ENCODE results near the gene CNTN5. TPM values are rescaled to one million over a fixed set of nuclear protein-coding genes. Genes with fewer than 3 reads are reported as not detected.

Gene CNTN5
- total RNA-seq, 1 experiment from 2014 or later: not detected

GRCh38 chr11:99634581-99634980 lies 613.8 kb downstream of the CNTN5 start:
- no peak overlapping the region for H3K27ac Mint-ChIP-seq (ENCODE audit: low read depth, unreplicated experiment)
- no peaks in the 10 kb centered on the region for H3K9me3 Mint-ChIP-seq (ENCODE audit: unreplicated experiment)
- DNase-seq (ENCODE audit: unreplicated experiment): no peak
- ChIA-PET POLR2A (no interaction called here), CTCF (interaction anchor here (0.7 kb wide), 1 partner anchor 714 kb away, joined by 3 read pairs; no protein-coding TSS in a partner anchor)
- peaks cover 38% of the 10 kb centered on the region for H3K27me3 Mint-ChIP-seq (ENCODE audit: insufficient read depth, unreplicated experiment)
- H3K36me3 Mint-ChIP-seq (ENCODE audit: insufficient read depth, unreplicated experiment): no peaks in the 10 kb centered on the region
- no peak overlapping the region for H3K4me3 Mint-ChIP-seq (ENCODE audit: unreplicated experiment)
- TF ChIP-seq CTCF (IDR thresholded peaks at IDR 0.05; ENCODE audit: unreplicated experiment): no peak
- BruUV-seq (replicated peaks): no TSS peak
- intact Hi-C loops (cut with micrococcal nuclease): no loop called here
- H3K4me1 Mint-ChIP-seq (ENCODE audit: insufficient read depth, unreplicated experiment): no peaks in the 10 kb centered on the region

- H3K4me3 Mint-ChIP-seq (ENCODE audit: unreplicated experiment): no peak overlapping the region
Measured at GRCh38 chr11:99638073-99638553, 617.4 kb downstream of the CNTN5 start.

GRCh38 chr11:99640671-99641070 lies 619.9 kb downstream of the CNTN5 start:
- intact Hi-C loops (cut with micrococcal nuclease): no loop called here
- no peaks in the 10 kb centered on the region for H3K4me1 Mint-ChIP-seq (ENCODE audit: insufficient read depth, unreplicated experiment)
- H3K9me3 Mint-ChIP-seq (ENCODE audit: unreplicated experiment): no peaks in the 10 kb centered on the region
- no peaks in the 10 kb centered on the region for H3K36me3 Mint-ChIP-seq (ENCODE audit: insufficient read depth, unreplicated experiment)
- TF ChIP-seq CTCF (IDR thresholded peaks at IDR 0.05; ENCODE audit: unreplicated experiment): no peak
- peaks cover 13% of the 10 kb centered on the region for H3K27me3 Mint-ChIP-seq (ENCODE audit: insufficient read depth, unreplicated experiment)
- no peak overlapping the region for H3K27ac Mint-ChIP-seq (ENCODE audit: low read depth, unreplicated experiment)
- no peak for DNase-seq (ENCODE audit: unreplicated experiment)
- ChIA-PET CTCF (interaction anchor here (0.8 kb wide), 1 partner anchor 9 kb away, joined by 4 read pairs; no protein-coding TSS in a partner anchor), POLR2A (no interaction called here)
- no TSS peak for BruUV-seq (replicated peaks)
- H3K4me3 Mint-ChIP-seq (ENCODE audit: unreplicated experiment): no peak overlapping the region

More at GRCh38 chr11:99638073-99638553, 617.4 kb downstream of the CNTN5 start:
- CTCF ChIA-PET: no interaction called here
- BruUV-seq (replicated peaks): no TSS peak
- H3K27ac Mint-ChIP-seq (ENCODE audit: low read depth, unreplicated experiment): no peak overlapping the region
- H3K36me3 Mint-ChIP-seq (ENCODE audit: insufficient read depth, unreplicated experiment): no peaks in the 10 kb centered on the region
- peaks cover 33% of the 10 kb centered on the region for H3K27me3 Mint-ChIP-seq (ENCODE audit: insufficient read depth, unreplicated experiment)
- no peaks in the 10 kb centered on the region for H3K9me3 Mint-ChIP-seq (ENCODE audit: unreplicated experiment)
- no peak for DNase-seq (ENCODE audit: unreplicated experiment)
- intact Hi-C loops (cut with micrococcal nuclease): no loop called here
- no peaks in the 10 kb centered on the region for H3K4me1 Mint-ChIP-seq (ENCODE audit: insufficient read depth, unreplicated experiment)
- POLR2A ChIA-PET: no interaction called here
- TF ChIP-seq CTCF (IDR thresholded peaks at IDR 0.05; ENCODE audit: unreplicated experiment): no peak

GRCh38 chr11:99645934-99646333 lies 625.2 kb downstream of the CNTN5 start:
- Mint-ChIP-seq H3K27ac (ENCODE audit: low read depth, unreplicated experiment) (no peak overlapping the region), H3K9me3 (ENCODE audit: unreplicated experiment) (no peaks in the 10 kb centered on the region), H3K36me3 (ENCODE audit: insufficient read depth, unreplicated experiment) (no peaks in the 10 kb centered on the region), H3K27me3 (ENCODE audit: insufficient read depth, unreplicated experiment) (peaks cover 39% of the 10 kb centered on the region), H3K4me3 (ENCODE audit: unreplicated experiment) (no peak overlapping the region), H3K4me1 (ENCODE audit: insufficient read depth, unreplicated experiment) (no peaks in the 10 kb centered on the region)
- ChIA-PET CTCF (interaction anchor here (1.3 kb wide), 1 partner anchor 10 kb away, joined by 3 read pairs; no protein-coding TSS in a partner anchor), POLR2A (interaction anchor here (0.6 kb wide), 1 partner anchor 111 kb away, joined by 3 read pairs; no protein-coding TSS in a partner anchor)
- intact Hi-C loops (cut with micrococcal nuclease): no loop called here
- DNase-seq (ENCODE audit: unreplicated experiment): no peak
- no peak for TF ChIP-seq CTCF (IDR thresholded peaks at IDR 0.05; ENCODE audit: unreplicated experiment)
- BruUV-seq (replicated peaks): no TSS peak

All from MCF 10A (cell line).